ENCODE results near the gene GALNT8.
"Not testable (repeated sequence)": the region's sequence is repeated elsewhere in the genome, so short reads cannot be mapped to it uniquely, and the experiment has no call there.

DNA sequence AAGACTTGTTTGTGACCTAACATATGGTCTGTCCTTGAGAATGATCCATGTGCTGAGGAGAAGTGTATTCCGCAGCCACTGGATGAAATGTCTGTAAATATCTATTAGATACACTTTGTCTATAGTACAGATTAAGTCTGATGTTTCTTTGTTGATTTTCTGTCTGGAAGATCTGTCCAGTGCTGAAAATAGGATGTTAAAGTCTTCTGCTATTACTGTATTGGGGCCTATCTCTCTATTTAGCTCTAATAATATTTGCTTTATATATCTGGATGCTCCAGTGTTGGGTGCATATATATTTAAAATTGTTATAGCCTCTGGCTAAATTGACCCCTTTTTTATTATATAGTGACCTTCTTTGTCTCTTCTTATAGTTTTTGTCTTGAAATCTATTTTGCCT, 31.5 kb downstream of the GALNT8 start:
- TF ChIP-seq, protein P1, sequence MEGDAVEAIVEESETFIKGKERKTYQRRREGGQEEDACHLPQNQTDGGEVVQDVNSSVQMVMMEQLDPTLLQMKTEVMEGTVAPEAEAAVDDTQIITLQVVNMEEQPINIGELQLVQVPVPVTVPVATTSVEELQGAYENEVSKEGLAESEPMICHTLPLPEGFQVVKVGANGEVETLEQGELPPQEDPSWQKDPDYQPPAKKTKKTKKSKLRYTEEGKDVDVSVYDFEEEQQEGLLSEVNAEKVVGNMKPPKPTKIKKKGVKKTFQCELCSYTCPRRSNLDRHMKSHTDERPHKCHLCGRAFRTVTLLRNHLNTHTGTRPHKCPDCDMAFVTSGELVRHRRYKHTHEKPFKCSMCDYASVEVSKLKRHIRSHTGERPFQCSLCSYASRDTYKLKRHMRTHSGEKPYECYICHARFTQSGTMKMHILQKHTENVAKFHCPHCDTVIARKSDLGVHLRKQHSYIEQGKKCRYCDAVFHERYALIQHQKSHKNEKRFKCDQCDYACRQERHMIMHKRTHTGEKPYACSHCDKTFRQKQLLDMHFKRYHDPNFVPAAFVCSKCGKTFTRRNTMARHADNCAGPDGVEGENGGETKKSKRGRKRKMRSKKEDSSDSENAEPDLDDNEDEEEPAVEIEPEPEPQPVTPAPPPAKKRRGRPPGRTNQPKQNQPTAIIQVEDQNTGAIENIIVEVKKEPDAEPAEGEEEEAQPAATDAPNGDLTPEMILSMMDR (IDR thresholded peaks at IDR 0.05), result not testable (repeated sequence)
- not testable (repeated sequence) for TF ChIP-seq POLR2A (IDR thresholded peaks at IDR 0.05)
